ENCODE results near the gene TMEM238.

- TF ChIP-seq EP300 (IDR thresholded peaks at IDR 0.05) (no peak), CTCF (IDR thresholded peaks at IDR 0.05) (no peak), POLR2A (IDR thresholded peaks at IDR 0.05) (no peak), POLR2AphosphoS5 (IDR thresholded peaks at IDR 0.05) (no peak)
Measured at GRCh38 chr19:55433292-55433691, 49.2 kb upstream of the TMEM238 start.
